GM21367 (cell line): ENCODE data around the gene MPDU1.

Experiments
- ATAC-seq: cut with Tn5 transposase; IDR thresholded peaks from one replicate; pipeline ENCODE4 v1.9.1; 2021; ENCODE audit not compliant: unreplicated experiment

MPDU1 gene

GRCh38 chr17:7583253-7584109, at the start of gene MPDU1:
TSS of gene MPDU1 (plus strand) at chr17:7583852. CDS start at chr17:7583863, 11 bp downstream.
- peak; percentile 39 for ATAC-seq

- no peak for ATAC-seq
Measured at GRCh38 chr17:7538050-7538449, 45.6 kb upstream of the MPDU1 start.

- ATAC-seq, result no peak
Measured at GRCh38 chr17:7538891-7539545, 44.6 kb upstream of the MPDU1 start.

- no peak for ATAC-seq
Measured at GRCh38 chr17:7541074-7541621, 42.5 kb upstream of the MPDU1 start.

- no peak for ATAC-seq
Measured at GRCh38 chr17:7544911-7545310, 38.7 kb upstream of the MPDU1 start.

- ATAC-seq, result no peak
Measured at GRCh38 chr17:7548585-7549400, 34.9 kb upstream of the MPDU1 start, which contains the start of gene TNFSF12. TSS of gene TNFSF12 (plus strand) at chr17:7549058. CDS start at chr17:7549154, 96 bp downstream.

GRCh38 chr17:7549401-7550055, 34.1 kb upstream of the MPDU1 start:
- no peak for ATAC-seq

GRCh38 chr17:7550344-7550743, 33.3 kb upstream of the MPDU1 start:
- no peak for ATAC-seq

- no peak for ATAC-seq
Measured at GRCh38 chr17:7551396-7551795, 32.3 kb upstream of the MPDU1 start.

- ATAC-seq, result peak; percentile 62
Measured at GRCh38 chr17:7552621-7553051, 31.0 kb upstream of the MPDU1 start.

- ATAC-seq, result no peak
Measured at GRCh38 chr17:7553356-7553755, 30.3 kb upstream of the MPDU1 start.

- ATAC-seq, result no peak
Measured at GRCh38 chr17:7555320-7555948, 28.2 kb upstream of the MPDU1 start.

- no peak for ATAC-seq
Measured at GRCh38 chr17:7556627-7557026, 27.0 kb upstream of the MPDU1 start.

- no peak for ATAC-seq
Measured at GRCh38 chr17:7557147-7557764, 26.4 kb upstream of the MPDU1 start.

GRCh38 chr17:7557775-7558543, 25.7 kb upstream of the MPDU1 start:
- ATAC-seq, result no peak

GRCh38 chr17:7558544-7559319, 24.9 kb upstream of the MPDU1 start, which contains the start of gene TNFSF13:
TSS of gene TNFSF13 (plus strand) at chr17:7558750. CDS start at chr17:7559040, 290 bp downstream.
- no peak for ATAC-seq

- no peak for ATAC-seq
Measured at GRCh38 chr17:7559320-7560171, 24.1 kb upstream of the MPDU1 start.
